HEK293T (cell line): ENCODE data around the gene APPBP2.

Experiments
- CTCF ChIA-PET: fragments of 350-600 bp; formaldehyde crosslinking; extraction: SDS; loops from one replicate; lab custom pipeline; 2021; ENCODE audit warnings: antibody characterized with exemption, inconsistent platforms; lab: Yijun Ruan, JAX
- POLR2A ChIA-PET: fragments of 350-600 bp; formaldehyde crosslinking; extraction: SDS; loops from one replicate; lab custom pipeline; 2020; ENCODE audit warnings: antibody characterized with exemption, inconsistent platforms; lab: Yijun Ruan, JAX
- DNase-seq: peaks from one replicate; pipeline ENCODE4 v3.0.0; 2012; ENCODE audit warnings: mixed read lengths; ENCODE audit errors: extremely low spot score
- ARNT ChIP-seq: fragments of 450-650 bp; IDR thresholded peaks from 2 replicates; pipeline ENCODE4 v1.6.1; 2017; ENCODE audit warnings: mild to moderate bottlenecking
- BHLHE40 ChIP-seq: fragments of 450-650 bp; IDR thresholded peaks from 2 replicates; pipeline ENCODE4 v1.6.1; 2016; ENCODE audit warnings: mild to moderate bottlenecking, moderate library complexity, borderline replicate concordance
- CTBP1 ChIP-seq: fragments of 450-650 bp; IDR thresholded peaks from 2 replicates; pipeline ENCODE4 v1.6.1; 2016; ENCODE audit warnings: borderline replicate concordance
- ELF4 ChIP-seq: fragments of 450-650 bp; IDR thresholded peaks from 2 replicates; pipeline ENCODE4 v1.6.1; 2017; ENCODE audit warnings: antibody characterized with exemption
- FOXA1 ChIP-seq: fragments of 450-650 bp; IDR thresholded peaks from 2 replicates; pipeline ENCODE4 v1.6.1; 2016; ENCODE audit warnings: mild to moderate bottlenecking
- FOXK2 ChIP-seq: fragments of 450-650 bp; IDR thresholded peaks from 2 replicates; pipeline ENCODE4 v1.6.1; 2016; ENCODE audit warnings: mild to moderate bottlenecking
- FOXM1 ChIP-seq: fragments of 450-650 bp; IDR thresholded peaks from 2 replicates; pipeline ENCODE4 v1.6.1; 2017; ENCODE audit warnings: mild to moderate bottlenecking, borderline replicate concordance
- HDGF ChIP-seq: fragments of 450-650 bp; IDR thresholded peaks from 2 replicates; pipeline ENCODE4 v1.6.1; 2017; ENCODE audit warnings: antibody characterized with exemption, borderline replicate concordance
- L3MBTL2 ChIP-seq: fragments of 450-650 bp; conservative IDR thresholded peaks from 2 replicates; pipeline ENCODE4 v1.6.1; 2016; ENCODE audit warnings: mild to moderate bottlenecking
- LEF1 ChIP-seq: fragments of 450-650 bp; IDR thresholded peaks from 2 replicates; pipeline ENCODE4 v1.6.1; 2017; ENCODE audit warnings: mild to moderate bottlenecking, borderline replicate concordance
- NFRKB ChIP-seq: fragments of 450-650 bp; IDR thresholded peaks from 2 replicates; pipeline ENCODE4 v1.6.1; 2016; ENCODE audit warnings: mild to moderate bottlenecking, moderate library complexity
- SP1 ChIP-seq: fragments of 450-650 bp; IDR thresholded peaks from 2 replicates; pipeline ENCODE4 v1.6.1; 2017
- SUZ12 ChIP-seq: fragments of 450-650 bp; IDR thresholded peaks from 2 replicates; pipeline ENCODE4 v1.6.1; 2016; ENCODE audit warnings: mild to moderate bottlenecking
- TARDBP ChIP-seq: fragments of 450-650 bp; IDR thresholded peaks from 2 replicates; pipeline ENCODE4 v1.6.1; 2016
- ZNF384 ChIP-seq: fragments of 450-650 bp; IDR thresholded peaks from 2 replicates; pipeline ENCODE4 v1.6.1; 2016
- TF ChIP-seq, protein P1 (sequence below): fragments of 450-650 bp; IDR thresholded peaks from 2 replicates; pipeline ENCODE4 v1.6.1; 2016

APPBP2 gene

DNA sequence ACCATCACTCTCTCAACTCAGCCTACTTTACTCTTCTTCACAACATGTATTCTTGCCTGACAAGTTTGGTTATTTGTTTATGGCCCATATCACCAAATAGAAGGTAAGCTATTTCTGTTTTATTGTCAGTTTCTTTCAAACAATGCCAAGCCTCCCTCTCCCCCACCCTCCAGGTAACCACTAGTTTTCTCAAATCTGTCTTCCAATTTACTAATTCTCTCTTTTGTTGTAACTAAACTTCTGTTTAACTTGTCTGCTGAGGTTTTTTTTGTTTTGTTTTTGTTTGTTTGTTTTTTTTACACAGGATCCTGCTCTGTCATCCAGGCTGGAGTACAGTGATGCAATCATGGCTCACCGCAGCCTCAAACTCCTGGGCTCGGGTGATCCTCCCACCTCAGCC, 68.9 kb downstream of the APPBP2 start:
- POLR2A ChIA-PET, result no interaction called here
- DNase-seq, result no peak
- CTCF ChIA-PET, result interaction anchor here (0.6 kb wide), 1 partner anchor 16 kb away, joined by 3 read pairs; no protein-coding TSS in a partner anchor
- TF ChIP-seq HDGF, result no peak
- no peak for TF ChIP-seq ZNF384
- TF ChIP-seq NFRKB, result no peak
- no peak for TF ChIP-seq SUZ12
- TF ChIP-seq TARDBP, result no peak
- no peak for TF ChIP-seq BHLHE40
- no peak for TF ChIP-seq LEF1

DNA sequence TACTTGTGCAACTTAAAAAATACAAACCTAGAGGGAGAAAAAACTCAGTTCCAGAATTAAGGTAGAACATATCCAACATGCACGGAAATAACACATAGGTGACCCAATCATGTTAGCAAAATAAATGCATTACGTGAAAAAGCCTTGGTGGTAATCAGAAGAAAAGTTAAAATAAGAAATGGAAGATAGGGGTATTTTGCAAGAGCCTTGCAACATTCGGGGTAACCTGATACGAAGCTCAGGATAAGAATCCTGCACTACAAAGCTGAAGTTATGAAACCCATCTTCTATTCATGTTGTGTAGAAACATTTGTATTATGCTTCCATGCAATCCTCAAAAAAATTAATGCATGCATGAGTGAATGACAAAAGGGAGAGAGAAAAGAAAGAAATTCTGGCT, 70.7 kb downstream of the APPBP2 start:
- ChIA-PET CTCF (interaction anchor here (0.7 kb wide), 1 partner anchor 131 kb away, joined by 3 read pairs; no protein-coding TSS in a partner anchor), POLR2A (interaction anchor here (1.2 kb wide), 1 partner anchor 144 kb away, joined by 3 read pairs; no protein-coding TSS in a partner anchor)
- TF ChIP-seq SUZ12 (no peak), FOXM1 (no peak), ARNT (no peak), NFRKB (no peak), CTBP1 (no peak), HDGF (no peak), FOXK2 (no peak), FOXA1 (no peak), L3MBTL2 (no peak)
- TF ChIP-seq, protein P1, sequence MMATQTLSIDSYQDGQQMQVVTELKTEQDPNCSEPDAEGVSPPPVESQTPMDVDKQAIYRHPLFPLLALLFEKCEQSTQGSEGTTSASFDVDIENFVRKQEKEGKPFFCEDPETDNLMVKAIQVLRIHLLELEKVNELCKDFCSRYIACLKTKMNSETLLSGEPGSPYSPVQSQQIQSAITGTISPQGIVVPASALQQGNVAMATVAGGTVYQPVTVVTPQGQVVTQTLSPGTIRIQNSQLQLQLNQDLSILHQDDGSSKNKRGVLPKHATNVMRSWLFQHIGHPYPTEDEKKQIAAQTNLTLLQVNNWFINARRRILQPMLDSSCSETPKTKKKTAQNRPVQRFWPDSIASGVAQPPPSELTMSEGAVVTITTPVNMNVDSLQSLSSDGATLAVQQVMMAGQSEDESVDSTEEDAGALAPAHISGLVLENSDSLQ, result no peak
- DNase-seq, result no peak

DNA sequence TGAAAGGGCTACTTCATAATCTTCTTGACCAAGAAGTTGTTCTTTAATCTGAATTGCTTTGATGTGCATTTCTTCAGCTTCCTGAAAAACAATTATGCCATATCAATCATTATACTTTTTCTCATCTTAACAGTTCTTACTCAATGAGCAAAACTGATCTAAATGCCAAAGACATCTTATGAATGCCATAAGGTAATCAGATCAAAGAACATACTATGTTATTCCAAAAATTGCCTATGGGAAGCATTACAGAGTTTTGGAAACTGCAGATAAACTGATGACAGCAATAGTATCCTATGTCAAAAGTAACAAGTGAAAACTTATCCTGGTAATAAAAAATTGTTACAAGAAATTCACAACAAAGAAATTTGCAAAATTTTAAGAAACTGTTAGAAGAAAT, 74.1 kb downstream of the APPBP2 start:
- ChIA-PET CTCF (no interaction called here), POLR2A (no interaction called here)
- no peak for DNase-seq
- no peak for TF ChIP-seq L3MBTL2
- TF ChIP-seq SUZ12, result no peak
- no peak for TF ChIP-seq ELF4
- no peak for TF ChIP-seq ARNT
- TF ChIP-seq FOXK2, result no peak
- TF ChIP-seq FOXM1, result no peak
- TF ChIP-seq ZNF384, result no peak
- TF ChIP-seq TARDBP, result no peak
- no peak for TF ChIP-seq CTBP1
- TF ChIP-seq BHLHE40, result no peak
- TF ChIP-seq HDGF, result no peak

DNA sequence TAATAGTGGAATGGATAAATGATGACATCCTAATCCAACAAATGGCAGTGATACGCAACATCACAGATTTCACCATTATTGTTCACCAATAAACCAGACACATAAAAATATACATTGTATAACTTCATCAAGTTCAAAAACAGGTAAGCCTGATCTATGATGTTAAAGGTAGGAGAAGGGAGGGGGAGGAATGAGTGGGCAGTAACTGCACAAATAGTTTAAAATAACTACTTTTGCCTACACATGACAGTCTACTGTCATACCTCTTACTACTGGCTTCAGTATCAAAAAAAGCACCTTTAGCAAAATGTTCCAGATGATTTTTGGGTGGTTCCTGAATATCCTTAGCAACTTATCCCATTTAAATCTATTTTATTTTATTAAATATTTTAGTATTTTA, 75.0 kb downstream of the APPBP2 start:
- ChIA-PET POLR2A (no interaction called here), CTCF (no interaction called here)
- no peak for TF ChIP-seq FOXK2
- no peak for TF ChIP-seq ELF4
- no peak for DNase-seq

- ChIA-PET POLR2A (no interaction called here), CTCF (no interaction called here)
- TF ChIP-seq ARNT (no peak), HDGF (no peak), LEF1 (no peak), TARDBP (no peak), SP1 (no peak), L3MBTL2 (no peak)
- no peak for DNase-seq
These were observed 78.7 kb downstream of the APPBP2 start for GRCh38 chr17:60447375-60447774.

- ChIA-PET CTCF (no interaction called here), POLR2A (interaction anchor here (0.8 kb wide), 1 partner anchor 155 kb away, joined by 4 read pairs; the partner anchor contains the start of gene PPM1D)
- no peak for DNase-seq
- TF ChIP-seq ELF4 (no peak), CTBP1 (no peak), BHLHE40 (no peak), FOXM1 (no peak)
These were observed 80.9 kb downstream of the APPBP2 start for GRCh38 chr17:60445144-60445543.

DNA sequence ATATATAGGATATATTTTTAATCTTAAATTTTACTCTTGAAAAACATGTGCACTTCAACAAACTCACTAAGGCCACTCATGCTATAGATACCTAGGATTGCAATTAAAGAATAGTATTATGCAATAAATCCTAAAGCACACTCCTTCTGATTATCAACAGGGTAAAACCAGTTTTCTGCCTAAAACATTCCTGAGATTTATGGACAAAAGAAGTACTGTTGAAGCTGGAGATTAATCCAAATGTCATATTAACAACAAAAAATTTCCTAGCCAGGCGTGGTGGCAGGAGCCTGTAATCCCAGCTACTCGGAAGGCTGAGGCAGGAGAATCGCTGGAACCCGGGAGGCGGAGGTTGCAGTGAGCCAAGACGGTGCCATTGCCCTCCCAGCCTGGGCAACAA, 82.3 kb downstream of the APPBP2 start:
- TF ChIP-seq FOXA1 (no peak), TARDBP (no peak), CTBP1 (no peak), ELF4 (no peak), NFRKB (no peak), ARNT (no peak), LEF1 (no peak), ZNF384 (no peak), SUZ12 (no peak), HDGF (no peak), SP1 (no peak), L3MBTL2 (no peak), BHLHE40 (no peak), FOXM1 (no peak), FOXK2 (no peak)
- TF ChIP-seq, protein P1, result no peak
- ChIA-PET CTCF (interaction anchor here (0.6 kb wide), 1 partner anchor 139 kb away, joined by 3 read pairs; no protein-coding TSS in a partner anchor), POLR2A (no interaction called here)
- no peak for DNase-seq
